ENCODE measurements around the gene BPIFB4. TPM values are rescaled to one million over a fixed set of nuclear protein-coding genes. Genes with fewer than 3 reads are reported as not detected.

BPIFB4 gene
- total and polyA plus RNA-seq, 2 of the 4 experiments (the other 2 are of a cell fraction), result not detected

- TF ChIP-seq USF2 (IDR thresholded peaks at IDR 0.05; ENCODE audit: low read depth, low read length) (no peak), MAFK (IDR thresholded peaks at IDR 0.05; ENCODE audit: low read depth, low read length) (no peak), POLR2A (IDR thresholded peaks at IDR 0.05; ENCODE audit: low read depth, low read length) (no peak), MAZ (IDR thresholded peaks at IDR 0.05; ENCODE audit: borderline replicate concordance, low read depth, low read length) (no peak), RAD21 (IDR thresholded peaks at IDR 0.05; ENCODE audit: low read length) (no peak), MXI1 (IDR thresholded peaks at IDR 0.05; ENCODE audit: borderline replicate concordance, low read depth, low read length) (no peak), ELK1 (IDR thresholded peaks at IDR 0.05; ENCODE audit: borderline replicate concordance, low read depth, low read length) (no peak), FOS (IDR thresholded peaks at IDR 0.05; ENCODE audit: low read depth, low read length) (no peak), SMC3 (IDR thresholded peaks at IDR 0.05; ENCODE audit: low read depth, low read length) (no peak), RCOR1 (IDR thresholded peaks at IDR 0.05; ENCODE audit: insufficient replicate concordance, low read length) (no peak), CTCF (conservative IDR thresholded peaks at IDR 0.05; ENCODE audit: low read depth, low read length) (no peak), CEBPB (IDR thresholded peaks at IDR 0.05; ENCODE audit: low read depth, low read length) (no peak), BHLHE40 (IDR thresholded peaks at IDR 0.05; ENCODE audit: low read depth, low read length) (no peak), CHD1 (IDR thresholded peaks at IDR 0.05; ENCODE audit: low read depth, low read length) (no peak), RFX5 (IDR thresholded peaks at IDR 0.05; ENCODE audit: low read depth, low read length) (no peak), NFE2L2 (IDR thresholded peaks at IDR 0.05; ENCODE audit: low read depth, low read length) (no peak)
- Histone ChIP-seq H3K9ac (ENCODE audit: low read depth, low read length) (no peak overlapping the region), H4K20me1 (ENCODE audit: insufficient read depth, low read length) (no peaks in the 10 kb centered on the region), H2BK20ac (ENCODE audit: low read depth, low read length) (no peak overlapping the region), H3K23ac (ENCODE audit: low read depth, low read length) (no peak overlapping the region), H3K27me3 (ENCODE audit: control insufficient read depth, insufficient read depth, low read length) (no peaks in the 10 kb centered on the region; the same call in 1 of the 2 replicates), H2AK5ac (ENCODE audit: low read depth, low read length) (no peak overlapping the region), H2BK120ac (ENCODE audit: low read depth, low read length) (no peak overlapping the region), H3K9me1 (ENCODE audit: insufficient read depth, low read length) (no peaks in the 10 kb centered on the region), H3K4ac (ENCODE audit: low read depth, low read length) (no peak overlapping the region), H3K36me3 (ENCODE audit: control insufficient read depth, insufficient read depth, low read length) (no peaks in the 10 kb centered on the region), H2AFZ (replicated peaks; ENCODE audit: low read length, poor library complexity) (no peak overlapping the region), H4K8ac (ENCODE audit: low read depth in 2 of 2, low read length in 2 of 2) (no peak overlapping the region), H4K91ac (ENCODE audit: insufficient read depth, low read depth, low read length) (no peak overlapping the region), H2AK9ac (replicated peaks; ENCODE audit: low read depth, low read length, poor library complexity) (no peak overlapping the region), H3K4me1 (ENCODE audit: control insufficient read depth, insufficient read depth, low read length) (no peaks in the 10 kb centered on the region), H3K4me3 (ENCODE audit: insufficient read depth, low read depth, low read length) (no peak overlapping the region), H2BK5ac (ENCODE audit: low read depth, low read length, poor library complexity, severe bottlenecking) (peak overlapping the region; percentile 75), H3K9me3 (ENCODE audit: control insufficient read depth, insufficient read depth, low read length) (no peaks in the 10 kb centered on the region), H3K27ac (ENCODE audit: insufficient read depth, low read length) (no peak overlapping the region), H2BK15ac (ENCODE audit: low read depth, low read length) (no peak overlapping the region), H3K79me1 (ENCODE audit: low read depth in 1 of 2, low read length in 2 of 2) (no peaks in the 10 kb centered on the region), H3K4me2 (ENCODE audit: low read depth, low read length) (no peak overlapping the region), H3K18ac (ENCODE audit: low read depth, low read length) (no peak overlapping the region), H3K14ac (replicated peaks; ENCODE audit: low read depth, low read length) (no peak overlapping the region), H3K56ac (ENCODE audit: extremely low read depth, insufficient read depth, low read length) (no peak overlapping the region), H4K5ac (ENCODE audit: low read depth, low read length) (no peak overlapping the region)
- CTCF ChIA-PET, result no interaction called here
- DNase-seq (no peak), ATAC-seq (ENCODE audit: low read depth) (no peak)
- intact Hi-C loops (cut with micrococcal nuclease) (no loop called here), in situ Hi-C loops (cut with MboI; ENCODE audit: low sequenced_read_pairs) (no loop called here), dilution Hi-C loops (cut with HindIII; ENCODE audit: low sequenced_read_pairs, unreplicated experiment) (no loop called here)
- WGBS, 2 experiments (ENCODE audit: extremely low coverage in 2 of 2, insufficient read length in 1 of 2), result 71 to 100% methylated on average over 1 to 4 of the region's 4 CpGs
- POLR2A ChIA-PET (ENCODE audit: unreplicated experiment), result no interaction called here
- no TSS peak for BruUV-seq (replicated peaks)
Measured at GRCh38 chr20:33038243-33038642, 41.2 kb upstream of the BPIFB4 start.

All from IMR-90 (cell line).